H1 (cell line): ENCODE data around the gene SLITRK3. TPM values are rescaled to one million over a fixed set of nuclear protein-coding genes. Genes with fewer than 3 reads are reported as not detected.
A peak's percentile ranks its signal among the peaks of the same experiment; 100 is the strongest.

ENCODE experiments used
- CTCF ChIA-PET: fragments of 300-600 bp; sonication (Branson Sonifier 250); formaldehyde crosslinking; loops from one replicate; lab custom pipeline; 2021; ENCODE audit not compliant: partially characterized antibody; lab: Charles Lee
- POLR2A ChIA-PET: fragments of 300-600 bp; sonication (Branson Sonifier 250); formaldehyde crosslinking; loops from one replicate; lab custom pipeline; 2021; ENCODE audit warnings: inconsistent platforms; ENCODE audit not compliant: partially characterized antibody; lab: Charles Lee
- DNase-seq, 2 experiments: peaks; one replicate each; pipeline versions ENCODE4 v3.0.0 to v3.0.0-alpha.2; 2010 to 2022; ENCODE audit warnings: low spot score in 2 of 2, low read depth in 1 of 2, mixed read lengths in 1 of 2
- FAIRE-seq: peaks from 2 replicates; lab custom pipeline; 2011; peaks lifted over from hg19 to GRCh38; lab: Jason Lieb, UNC
- H2AFZ ChIP-seq: 2 replicates; pipeline ENCODE4 v1.8.1; 2012; ENCODE audit warnings: low read length, inconsistent platforms
- H2AK5ac ChIP-seq: 2 replicates; pipeline ENCODE4 v1.6.1; 2013; ENCODE audit warnings: low read depth, low read length
- H2BK120ac ChIP-seq: replicated peaks from 2 replicates; pipeline ENCODE3; 2013; ENCODE audit warnings: low read depth, low read length, inconsistent platforms
- H2BK12ac ChIP-seq: 2 replicates; pipeline ENCODE4 v1.6.1; 2013; ENCODE audit warnings: low read depth, low read length
- H2BK15ac ChIP-seq: 2 replicates; pipeline ENCODE4 v1.6.1; 2013; ENCODE audit warnings: low read length
- H2BK20ac ChIP-seq: 2 replicates; pipeline ENCODE4 v1.6.1; 2013; ENCODE audit warnings: low read length
- H2BK5ac ChIP-seq: 2 replicates; pipeline ENCODE4 v1.6.1; 2013; ENCODE audit warnings: low read depth, low read length
- H3K14ac ChIP-seq: 2 replicates; pipeline ENCODE4 v1.6.1; 2013; ENCODE audit warnings: inconsistent platforms; ENCODE audit not compliant: insufficient read length
- H3K18ac ChIP-seq: 2 replicates; pipeline ENCODE4 v1.6.1; 2013; ENCODE audit warnings: low read length; ENCODE audit errors: extremely low read depth
- H3K23ac ChIP-seq: 2 replicates; pipeline ENCODE4 v1.6.1; 2013; ENCODE audit warnings: inconsistent platforms; ENCODE audit not compliant: insufficient read length
- H3K23me2 ChIP-seq: 2 replicates; pipeline ENCODE4 v1.6.1; 2013; ENCODE audit warnings: low read depth, low read length
- H3K27ac ChIP-seq: 2 replicates; pipeline ENCODE4 v1.6.1; 2011; ENCODE audit warnings: low read depth, low read length, inconsistent platforms
- H3K27me3 ChIP-seq, 4 experiments: replicated peaks in 1 of 4; 1 replicate in 1 of 4; 2 replicates in 3 of 4; pipeline versions ENCODE4 v1.6.1 to v1.8.1; 2011 to 2013; ENCODE audit warnings: low read length in 3 of 4, mild to moderate bottlenecking in 3 of 4, inconsistent platforms in 2 of 4, mixed read lengths in 2 of 4, moderate library complexity in 1 of 4; ENCODE audit not compliant: control insufficient read depth in 3 of 4, insufficient read depth in 3 of 4; ENCODE audit errors: extremely low read depth in 1 of 4
- H3K36me3 ChIP-seq, 4 experiments: 2 replicates each; pipeline versions ENCODE4 v1.6.1 to v1.8.1; 2011 to 2013; ENCODE audit warnings: mild to moderate bottlenecking in 4 of 4, low read length in 3 of 4, moderate library complexity in 2 of 4, control low read depth in 1 of 4, inconsistent platforms in 1 of 4; ENCODE audit not compliant: insufficient read depth in 4 of 4, control insufficient read depth in 2 of 4
- H3K4ac ChIP-seq: replicated peaks from 2 replicates; pipeline ENCODE3; 2013; ENCODE audit warnings: low read length, low read depth, mixed read lengths, inconsistent platforms; ENCODE audit not compliant: insufficient read length
- H3K4me1 ChIP-seq, 4 experiments: replicated peaks in 1 of 4; 1 replicate in 1 of 4; 2 replicates in 3 of 4; pipeline versions ENCODE4 v1.6.1 to v1.8.1; 2011 to 2013; ENCODE audit warnings: low read length in 3 of 4, inconsistent platforms in 2 of 4, mixed read lengths in 1 of 4; ENCODE audit not compliant: insufficient read depth in 4 of 4, control insufficient read depth in 3 of 4
- H3K4me2 ChIP-seq, 2 experiments: 2 replicates each; pipeline versions ENCODE4 v1.6.1 to v1.8.1; 2011 to 2013; ENCODE audit warnings: low read depth in 2 of 2, low read length in 2 of 2, control low read depth in 1 of 2, inconsistent platforms in 1 of 2, mild to moderate bottlenecking in 1 of 2; ENCODE audit not compliant: insufficient read depth in 1 of 2
- H3K4me3 ChIP-seq, 4 experiments: fragments of 200-600, 300-600 bp in 1 of 4; sonication (generic), shearing (Covaris generic), sonication (Bioruptor Twin) in 1 of 4; 2 replicates each; pipeline versions ENCODE4 v1.5.1 to v1.8.1; 2011 to 2016; ENCODE audit warnings: low read length in 4 of 4, low read depth in 3 of 4, control low read depth in 2 of 4, inconsistent platforms in 2 of 4, mild to moderate bottlenecking in 2 of 4, mixed read lengths in 1 of 4, moderate library complexity in 1 of 4; ENCODE audit not compliant: insufficient read depth in 2 of 4; ENCODE audit errors: extremely low read depth in 1 of 4
- H3K56ac ChIP-seq: replicated peaks from 2 replicates; pipeline ENCODE3; 2013; ENCODE audit warnings: low read depth, mild to moderate bottlenecking, mixed read lengths, low read length, inconsistent platforms; ENCODE audit not compliant: insufficient read length
- H3K79me1 ChIP-seq: 2 replicates; pipeline ENCODE4 v1.6.1; 2013; ENCODE audit warnings: low read depth, low read length, control low read depth
- H3K79me2 ChIP-seq, 2 experiments: 2 replicates each; pipeline versions ENCODE4 v1.6.1 to v1.8.1; 2012 to 2013; ENCODE audit warnings: low read length in 2 of 2, mild to moderate bottlenecking in 2 of 2, inconsistent platforms in 1 of 2; ENCODE audit not compliant: insufficient read depth in 2 of 2, control insufficient read depth in 1 of 2
- H3K9ac ChIP-seq, 4 experiments: replicated peaks in 1 of 4; 1 replicate in 1 of 4; 2 replicates in 3 of 4; pipeline versions ENCODE4 v1.6.1 to v1.8.1; 2011 to 2013; ENCODE audit warnings: low read depth in 3 of 4, low read length in 3 of 4, control low read depth in 2 of 4, mild to moderate bottlenecking in 2 of 4, moderate library complexity in 2 of 4, inconsistent platforms in 1 of 4; ENCODE audit errors: extremely low read depth in 1 of 4
- H3K9me3 ChIP-seq, 2 experiments: 2 replicates each; pipeline versions ENCODE4 v1.6.1 to v1.8.1; 2012 to 2013; ENCODE audit warnings: mild to moderate bottlenecking in 2 of 2, moderate library complexity in 2 of 2, control low read depth in 1 of 2, inconsistent platforms in 1 of 2, low read depth in 1 of 2, low read length in 1 of 2, mixed read lengths in 1 of 2; ENCODE audit not compliant: insufficient read depth in 2 of 2
- H4K20me1 ChIP-seq, 2 experiments: replicated peaks in 1 of 2; 2 replicates each; pipeline versions ENCODE3 to v1.8.1; 2011 to 2013; ENCODE audit warnings: inconsistent platforms in 2 of 2, low read length in 2 of 2, mild to moderate bottlenecking in 1 of 2; ENCODE audit not compliant: insufficient read depth in 2 of 2, control insufficient read depth in 1 of 2
- H4K5ac ChIP-seq: 2 replicates; pipeline ENCODE4 v1.6.1; 2013; ENCODE audit warnings: low read length, low read depth, mixed read lengths, inconsistent platforms; ENCODE audit not compliant: insufficient read length
- H4K8ac ChIP-seq: 2 replicates; pipeline ENCODE4 v1.8.0; 2013; ENCODE audit warnings: mild to moderate bottlenecking, moderate library complexity, low read length, inconsistent platforms; ENCODE audit not compliant: insufficient read depth; ENCODE audit errors: extremely low read depth
- H4K91ac ChIP-seq: replicated peaks from 2 replicates; pipeline ENCODE3; 2013; ENCODE audit warnings: low read length, mixed read lengths, inconsistent platforms; ENCODE audit not compliant: insufficient read length
- ATF2 ChIP-seq: IDR thresholded peaks from 2 replicates; pipeline ENCODE4 v1.6.1; 2012; ENCODE audit warnings: low read length, inconsistent platforms
- BACH1 ChIP-seq: IDR thresholded peaks from 2 replicates; pipeline ENCODE4 v1.6.1; 2012; ENCODE audit warnings: low read length, improper control_type of control experiment
- BCL11A ChIP-seq, 2 experiments: IDR thresholded peaks; one replicate each; pipeline ENCODE4 v1.6.1; 2011; ENCODE audit warnings: low read depth in 2 of 2, low read length in 2 of 2, mild to moderate bottlenecking in 2 of 2
- CEBPB ChIP-seq: IDR thresholded peaks from 2 replicates; pipeline ENCODE4 v1.6.1; 2012; ENCODE audit warnings: low read depth, low read length
- CHD1 ChIP-seq: IDR thresholded peaks from 2 replicates; pipeline ENCODE4 v1.6.1; 2012; ENCODE audit warnings: low read depth, low read length, improper control_type of control experiment
- GABPA ChIP-seq: IDR thresholded peaks from 2 replicates; pipeline ENCODE4 v1.6.1; 2011; ENCODE audit warnings: mild to moderate bottlenecking, low read length, moderate library complexity, borderline replicate concordance; ENCODE audit not compliant: insufficient read depth
- JUN ChIP-seq: IDR thresholded peaks from 2 replicates; pipeline ENCODE4 v1.6.1; 2011; ENCODE audit warnings: low read depth, mild to moderate bottlenecking, improper control_type of control experiment, low read length
- PHF8 ChIP-seq: fragments of 200-600 bp; sonication (generic); conservative IDR thresholded peaks from 2 replicates; pipeline ENCODE4 v1.7.1; 2012; ENCODE audit warnings: low read depth, mild to moderate bottlenecking, inconsistent platforms, low read length, moderate library complexity
- POU5F1 ChIP-seq: IDR thresholded peaks from 2 replicates; pipeline ENCODE4 v1.6.1; 2011; ENCODE audit warnings: low read depth, mild to moderate bottlenecking, low read length, moderate library complexity
- RBBP5 ChIP-seq: IDR thresholded peaks from 2 replicates; pipeline ENCODE4 v1.7.1; 2012; ENCODE audit warnings: low read depth, mild to moderate bottlenecking, inconsistent platforms, low read length, moderate library complexity, borderline replicate concordance
- SAP30 ChIP-seq: fragments of 300-600 bp; sonication (generic); IDR thresholded peaks from 2 replicates; pipeline ENCODE4 v1.7.1; 2012; ENCODE audit warnings: low read length, moderate library complexity, mild to moderate bottlenecking, inconsistent platforms; ENCODE audit not compliant: insufficient read depth, insufficient replicate concordance
- ZNF274 ChIP-seq: IDR thresholded peaks from 2 replicates; pipeline ENCODE4 v1.7.0; 2012; ENCODE audit warnings: low read length, borderline replicate concordance; ENCODE audit errors: extremely low read depth
- WGBS, 2 experiments: shearing (Covaris generic) in 1 of 2; methylation state at CpG; one replicate each; pipeline versions ENCODE4 v1.1.6 to v1.1.7; 2013 to 2015; ENCODE audit warnings: low lambda C conversion rate in 2 of 2, mixed read lengths in 2 of 2, inconsistent platforms in 1 of 2, low coverage in 1 of 2, missing lambda C conversion rate in 1 of 2; ENCODE audit not compliant: insufficient replicate concordance in 2 of 2, insufficient coverage in 1 of 2, insufficient read length in 1 of 2; ENCODE audit errors: extremely low coverage in 1 of 2, missing lambda C conversion rate in 1 of 2; 5-methylcytosine and 5-hydroxymethylcytosine counted together
- polyA plus RNA-seq, 7 experiments: library from polyadenylated mRNA; depleted of rRNA in 3 of 7; stranded (reverse) in 5 of 7; unstranded in 2 of 7; fragments of >200 nt in 5 of 7; fragments of 200-250 nt in 2 of 7; gene quantifications; 1 replicate in 5 of 7; 2 replicates in 1 of 7; 4 replicates in 1 of 7; pipeline versions ENCODE4 v1.2.1 to v1.2.3, GENCODE V29; 2011 to 2013; ENCODE audit warnings: missing spikeins in 2 of 7, mixed read lengths in 2 of 7
- total RNA-seq: library from RNA; stranded (reverse); fragmentation: NEBNext Ultra II Directional; extraction: Animal tissue kit (Norgen Biotek cat#: 25700); gene quantifications from 2 replicates; pipeline ENCODE4 v1.2.1, GENCODE V29; 2021

The SLITRK3 gene
- total and polyA plus RNA-seq, 2 of the 8 experiments (the other 6 are each of a cell fraction or from before 2014, with no cell fraction given): 0.71 to 3.4 TPM

- 8% methylated on average over 3 of the region's 3 CpGs; no CpG with 5 or more reads in 1 of the 2 experiments for WGBS, 2 experiments
- Histone ChIP-seq H3K4me2 (peak overlapping the region; percentile 87 to 99), H3K23me2 (peaks cover 33% of the 10 kb centered on the region), H3K23ac (no peak overlapping the region), H3K27me3 (peaks cover 6 to 41% (median 35%) of the 10 kb centered on the region in 4 experiments), H3K4me3 (peak overlapping the region; percentile 83 to 85 (median 83); a peak in 7 of 8 replicates), H4K8ac (no peak overlapping the region), H3K14ac (no peak overlapping the region), H3K27ac (no peak overlapping the region), H3K79me2 (no peaks in the 10 kb centered on the region), H3K36me3 (no peaks in the 10 kb centered on the region), H3K79me1 (no peaks in the 10 kb centered on the region), H2BK120ac (no peak overlapping the region), H3K4me1 (peaks cover 0 to 11% (median 1%) of the 10 kb centered on the region in 4 experiments; a peak in 5 of 7 replicates), H2BK20ac (no peak overlapping the region), H3K4ac (no peak overlapping the region), H4K20me1 (no peaks in the 10 kb centered on the region), H2AFZ (no peak overlapping the region), H3K56ac (no peak overlapping the region), H2BK15ac (no peak overlapping the region), H4K91ac (no peak overlapping the region), H3K9ac (no peak overlapping the region), H3K18ac (no peak overlapping the region), H2BK12ac (no peak overlapping the region), H2AK5ac (no peak overlapping the region), H3K9me3 (no peaks in the 10 kb centered on the region), H4K5ac (no peak overlapping the region), H2BK5ac (no peak overlapping the region)
- ChIA-PET POLR2A (interaction anchor here (0.7 kb wide), 1 partner anchor 1090 kb away, joined by 3 read pairs; no protein-coding TSS in a partner anchor), CTCF (interaction anchor here (0.6 to 1.2 kb wide), 2 partner anchors 9 to 569 kb away, joined by 3 to 6 read pairs; no protein-coding TSS in a partner anchor)
- FAIRE-seq: no peak
- no peak for DNase-seq
- TF ChIP-seq ATF2: no peak
- no peak for TF ChIP-seq POU5F1
- no peak for TF ChIP-seq CHD1
- no peak for TF ChIP-seq PHF8
- no peak for TF ChIP-seq BACH1
- no peak for TF ChIP-seq CEBPB
- no peak for TF ChIP-seq ZNF274
- no peak for TF ChIP-seq SAP30
- no peak for TF ChIP-seq RBBP5
- TF ChIP-seq GABPA: no peak
- no peak for TF ChIP-seq BCL11A (IDR thresholded peaks at IDR 0.05; ENCODE audit: low read depth in 2 of 2, low read length in 2 of 2)
- no peak for TF ChIP-seq JUN
These were observed 1.3 kb upstream of the SLITRK3 start for GRCh38 chr3:165197481-165197800.
